Chondrocyte (in vitro differentiated cells): Measurements from ENCODE around the gene LRRK1. TPM values are rescaled to one million over a fixed set of nuclear protein-coding genes. Genes with fewer than 3 reads are reported as not detected.
A peak's percentile ranks its signal among the peaks of the same experiment; 100 is the strongest.

Experiments used
- DNase-seq: peaks from one replicate; pipeline ENCODE4 v3.0.0; 2021; ENCODE audit warnings: mixed read lengths, low spot score
- H3K27ac Mint-ChIP-seq: one replicate; pipeline ENCODE4 v1.8.0; 2021; ENCODE audit warnings: mild to moderate bottlenecking, moderate library complexity, mixed read lengths; ENCODE audit not compliant: unreplicated experiment
- H3K27me3 Mint-ChIP-seq: 2 replicates; pipeline ENCODE4 v1.8.0; 2021; ENCODE audit warnings: low read depth, mixed read lengths
- H3K36me3 Mint-ChIP-seq: 2 replicates; pipeline ENCODE4 v1.8.0; 2021; ENCODE audit warnings: low read depth, mixed read lengths
- H3K4me1 Mint-ChIP-seq: 2 replicates; pipeline ENCODE4 v1.8.0; 2021; ENCODE audit warnings: low read depth, mild to moderate bottlenecking, mixed read lengths
- H3K4me3 Mint-ChIP-seq: one replicate; pipeline ENCODE4 v1.8.0; 2021; ENCODE audit warnings: mild to moderate bottlenecking, moderate library complexity, mixed read lengths; ENCODE audit not compliant: unreplicated experiment
- H3K9me3 Mint-ChIP-seq: 2 replicates; pipeline ENCODE4 v1.8.0; 2021; ENCODE audit warnings: low read depth, mixed read lengths
- total RNA-seq: library from RNA; stranded (reverse); gene quantifications from 3 replicates; pipeline ENCODE4 v1.2.1, GENCODE V29; 2021
- TF ChIP-seq, protein P1 (sequence below): fragments of 200-600 bp; sonication (generic); IDR thresholded peaks from 2 replicates; pipeline ENCODE4 v1.5.0; 2021; ENCODE audit warnings: antibody characterized with exemption, mild to moderate bottlenecking, moderate library complexity

The LRRK1 gene
- total RNA-seq, 1 donor from 2014 or later = 10.1 TPM

DNA sequence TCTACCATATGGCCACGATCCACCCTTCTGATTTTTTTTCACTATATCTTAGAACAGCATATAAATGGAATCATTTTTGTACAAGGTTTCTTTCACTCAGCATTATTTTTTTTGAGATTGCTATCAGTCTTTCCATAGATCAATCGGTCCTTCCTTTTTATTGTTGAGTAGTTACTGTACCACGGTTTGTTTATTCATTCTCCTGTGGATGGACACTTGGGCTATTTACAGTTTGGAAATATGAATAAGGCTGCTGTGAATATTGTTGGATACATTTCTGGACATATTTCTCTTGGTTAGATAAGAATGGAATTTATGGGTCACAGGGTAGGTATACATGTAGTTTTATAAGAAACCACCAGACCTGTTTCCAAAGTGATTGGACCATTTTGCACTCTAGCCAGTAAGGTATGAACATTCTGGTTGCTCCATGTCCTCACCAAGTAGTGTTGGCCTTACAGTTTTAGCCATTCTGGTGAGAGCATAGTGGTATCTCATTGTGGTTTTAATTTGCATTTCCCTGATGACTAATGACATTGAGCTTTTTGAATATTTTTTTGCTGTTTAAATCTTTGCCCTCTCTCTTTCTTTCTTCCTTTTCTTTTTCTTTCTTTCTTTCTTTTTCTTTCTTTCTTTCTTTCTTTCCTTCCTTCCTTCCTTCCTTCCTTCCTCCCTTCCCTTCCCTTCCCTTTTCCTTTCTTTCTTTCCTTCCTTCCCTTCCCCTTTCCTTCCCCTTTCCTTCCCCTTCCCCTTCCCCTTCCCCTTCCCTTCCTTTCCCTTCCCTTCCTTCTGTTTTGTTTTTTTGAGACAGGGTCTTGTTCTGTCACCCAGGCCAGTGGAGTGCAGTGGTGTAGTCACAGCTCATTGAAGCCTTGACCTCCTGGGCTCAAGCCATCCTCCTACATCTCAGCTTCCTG is 49.2 kb downstream of the LRRK1 start:
- Mint-ChIP-seq H3K27ac (no peak overlapping the region), H3K27me3 (peaks cover 6% of the 10 kb centered on the region), H3K36me3 (peaks cover 1% of the 10 kb centered on the region), H3K4me1 (no peaks in the 10 kb centered on the region), H3K4me3 (no peak overlapping the region), H3K9me3 (peaks cover 7% of the 10 kb centered on the region)
- no peak for DNase-seq
- TF ChIP-seq, protein P1, sequence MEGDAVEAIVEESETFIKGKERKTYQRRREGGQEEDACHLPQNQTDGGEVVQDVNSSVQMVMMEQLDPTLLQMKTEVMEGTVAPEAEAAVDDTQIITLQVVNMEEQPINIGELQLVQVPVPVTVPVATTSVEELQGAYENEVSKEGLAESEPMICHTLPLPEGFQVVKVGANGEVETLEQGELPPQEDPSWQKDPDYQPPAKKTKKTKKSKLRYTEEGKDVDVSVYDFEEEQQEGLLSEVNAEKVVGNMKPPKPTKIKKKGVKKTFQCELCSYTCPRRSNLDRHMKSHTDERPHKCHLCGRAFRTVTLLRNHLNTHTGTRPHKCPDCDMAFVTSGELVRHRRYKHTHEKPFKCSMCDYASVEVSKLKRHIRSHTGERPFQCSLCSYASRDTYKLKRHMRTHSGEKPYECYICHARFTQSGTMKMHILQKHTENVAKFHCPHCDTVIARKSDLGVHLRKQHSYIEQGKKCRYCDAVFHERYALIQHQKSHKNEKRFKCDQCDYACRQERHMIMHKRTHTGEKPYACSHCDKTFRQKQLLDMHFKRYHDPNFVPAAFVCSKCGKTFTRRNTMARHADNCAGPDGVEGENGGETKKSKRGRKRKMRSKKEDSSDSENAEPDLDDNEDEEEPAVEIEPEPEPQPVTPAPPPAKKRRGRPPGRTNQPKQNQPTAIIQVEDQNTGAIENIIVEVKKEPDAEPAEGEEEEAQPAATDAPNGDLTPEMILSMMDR = no peak

DNA sequence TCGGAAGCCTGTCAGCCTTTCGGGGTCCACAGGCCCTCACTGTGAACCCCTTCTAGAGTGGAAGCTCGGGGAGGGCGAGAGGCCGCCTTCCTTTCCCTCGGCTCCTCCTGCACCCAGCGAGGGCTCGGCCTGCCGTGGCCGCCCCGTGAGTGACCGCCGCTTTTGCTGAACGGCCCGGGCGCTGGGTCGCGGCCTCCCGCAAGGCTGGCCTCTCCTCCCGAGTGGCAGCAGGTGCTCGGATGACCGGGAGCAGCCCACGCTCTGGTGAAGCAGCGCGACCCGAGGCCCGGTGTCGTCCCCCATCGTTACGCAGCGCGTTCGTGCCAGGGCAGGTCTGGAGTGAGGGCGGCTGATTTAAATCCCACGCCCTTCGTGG is 53.8 kb downstream of the LRRK1 start:
- H3K36me3 Mint-ChIP-seq = peaks cover 7% of the 10 kb centered on the region
- H3K27me3 Mint-ChIP-seq = peaks cover 26% of the 10 kb centered on the region
- H3K27ac Mint-ChIP-seq = no peak overlapping the region
- peaks cover 12% of the 10 kb centered on the region for H3K9me3 Mint-ChIP-seq
- DNase-seq = no peak
- H3K4me1 Mint-ChIP-seq = no peaks in the 10 kb centered on the region
- TF ChIP-seq, protein P1 = no peak
- no peak overlapping the region for H3K4me3 Mint-ChIP-seq

DNA sequence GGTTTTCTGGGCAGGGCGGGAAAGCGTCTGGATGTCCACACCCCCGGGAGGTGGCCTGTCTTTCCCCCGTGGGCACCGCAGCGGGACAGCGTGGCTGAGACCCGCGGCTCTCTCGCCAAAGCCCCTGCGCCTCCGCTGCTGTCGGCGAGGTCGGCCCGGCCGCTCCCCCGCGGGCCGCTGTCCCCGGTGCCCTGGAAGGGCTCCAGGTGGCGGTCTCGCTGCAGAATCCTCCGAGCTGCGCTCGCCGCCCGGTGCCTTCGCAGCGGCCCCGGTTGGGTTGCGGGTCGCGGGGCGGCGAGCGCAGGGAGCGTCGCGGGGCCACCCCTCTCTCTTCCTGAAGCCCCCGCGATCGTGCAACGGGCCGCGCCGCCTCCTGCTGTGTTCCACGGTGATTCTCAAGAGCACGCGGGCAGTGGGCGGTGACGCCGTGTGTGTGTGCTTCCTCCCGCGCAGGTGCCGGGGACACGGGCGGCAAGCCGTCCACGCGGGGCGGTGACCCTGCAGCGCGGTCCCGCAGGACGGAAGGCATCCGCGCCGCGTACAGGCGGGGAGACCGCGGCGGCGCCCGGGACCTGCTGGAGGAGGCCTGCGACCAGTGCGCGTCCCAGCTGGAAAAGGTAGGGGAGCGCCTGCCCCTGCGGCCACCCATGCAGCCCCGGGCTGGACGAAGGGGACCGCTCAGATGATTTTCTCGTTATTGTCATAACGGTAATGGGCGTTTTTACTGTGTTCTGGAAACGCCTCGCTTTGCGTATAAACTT is 54.4 kb downstream of the LRRK1 start:
- peak overlapping the region; percentile 58 for H3K4me3 Mint-ChIP-seq
- DNase-seq = no peak
- H3K27ac Mint-ChIP-seq = no peak overlapping the region
- peaks cover 7% of the 10 kb centered on the region for H3K36me3 Mint-ChIP-seq
- H3K9me3 Mint-ChIP-seq = peaks cover 16% of the 10 kb centered on the region
- TF ChIP-seq, protein P1 = peak; percentile 36
- H3K27me3 Mint-ChIP-seq = peaks cover 26% of the 10 kb centered on the region
- no peaks in the 10 kb centered on the region for H3K4me1 Mint-ChIP-seq

DNA sequence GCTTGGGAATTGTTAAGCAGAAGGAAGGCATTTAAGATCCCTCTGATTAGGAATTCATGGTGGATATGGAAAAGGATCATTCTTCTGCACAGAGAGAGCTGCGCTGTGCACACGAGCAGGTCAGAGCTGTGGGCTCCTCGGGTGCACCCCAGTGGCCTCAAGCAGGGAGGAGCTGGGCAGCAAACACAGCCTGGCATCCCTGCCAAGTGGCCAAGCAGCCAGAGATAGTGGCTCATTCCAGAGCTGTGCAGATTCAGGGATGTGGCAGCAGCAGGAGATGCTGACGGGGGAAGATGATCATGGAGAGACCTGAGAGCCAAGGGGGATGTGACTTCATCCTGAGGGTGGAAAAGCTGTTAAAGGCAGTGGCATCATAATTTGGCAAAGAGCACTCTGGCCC is 55.9 kb downstream of the LRRK1 start:
- Mint-ChIP-seq H3K27me3 (peaks cover 26% of the 10 kb centered on the region), H3K9me3 (peaks cover 17% of the 10 kb centered on the region), H3K36me3 (peaks cover 11% of the 10 kb centered on the region), H3K27ac (no peak overlapping the region), H3K4me1 (no peaks in the 10 kb centered on the region), H3K4me3 (no peak overlapping the region)
- TF ChIP-seq, protein P1 = no peak
- DNase-seq = no peak

DNA sequence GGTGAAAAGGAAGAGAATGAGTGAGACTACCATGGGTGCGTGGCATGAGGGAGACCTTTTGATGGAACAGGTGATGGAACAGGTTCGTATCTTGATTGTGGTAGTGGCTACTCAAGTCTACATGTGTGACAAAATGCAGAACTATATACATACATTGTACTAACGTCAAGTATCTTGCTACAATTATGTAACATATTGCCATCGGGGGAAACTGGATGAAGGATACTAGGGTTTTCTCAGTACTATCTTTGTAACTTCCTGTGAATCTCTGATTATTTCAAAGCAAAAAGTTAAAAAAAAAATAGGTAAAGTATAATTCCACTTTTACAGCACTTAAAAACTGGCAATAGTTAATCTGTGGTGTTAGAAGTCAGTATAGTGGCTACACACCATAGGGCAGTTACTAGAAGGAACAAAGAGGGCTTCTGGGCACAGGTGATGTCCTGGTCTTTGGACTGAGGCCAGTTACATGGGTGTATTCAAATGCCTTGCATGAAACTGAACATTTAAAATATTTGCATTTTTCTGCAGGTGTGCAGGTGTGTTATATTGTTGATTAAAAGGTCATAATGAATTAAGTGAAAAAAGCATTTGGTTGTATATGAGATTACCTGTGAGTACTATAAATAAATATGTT is 61.4 kb downstream of the LRRK1 start:
- no peak overlapping the region for H3K27ac Mint-ChIP-seq
- H3K27me3 Mint-ChIP-seq = peaks cover 3% of the 10 kb centered on the region
- no peak for DNase-seq
- H3K9me3 Mint-ChIP-seq = peaks cover 15% of the 10 kb centered on the region
- H3K36me3 Mint-ChIP-seq = peaks cover 10% of the 10 kb centered on the region
- H3K4me3 Mint-ChIP-seq = no peak overlapping the region
- TF ChIP-seq, protein P1 = no peak
- H3K4me1 Mint-ChIP-seq = no peaks in the 10 kb centered on the region
